Stimulated activated CD8-positive, alpha-beta memory T cell treated with anti-CD3 and anti-CD28 coated beads, Interleukin-12 subunit alpha, Interleukin-12 subunit beta, amount 100 ng/mL, for 24 hours (primary cell): ENCODE measurements around the gene RNF224.

Source experiments
- DNase-seq: peaks from one replicate; pipeline ENCODE4 v3.0.0-alpha.2; 2020; ENCODE audit errors: extremely low read depth

The RNF224 gene

GRCh38 chr9:137215196-137215986 lies 11.9 kb upstream of the RNF224 start:
- no peak for DNase-seq

DNA sequence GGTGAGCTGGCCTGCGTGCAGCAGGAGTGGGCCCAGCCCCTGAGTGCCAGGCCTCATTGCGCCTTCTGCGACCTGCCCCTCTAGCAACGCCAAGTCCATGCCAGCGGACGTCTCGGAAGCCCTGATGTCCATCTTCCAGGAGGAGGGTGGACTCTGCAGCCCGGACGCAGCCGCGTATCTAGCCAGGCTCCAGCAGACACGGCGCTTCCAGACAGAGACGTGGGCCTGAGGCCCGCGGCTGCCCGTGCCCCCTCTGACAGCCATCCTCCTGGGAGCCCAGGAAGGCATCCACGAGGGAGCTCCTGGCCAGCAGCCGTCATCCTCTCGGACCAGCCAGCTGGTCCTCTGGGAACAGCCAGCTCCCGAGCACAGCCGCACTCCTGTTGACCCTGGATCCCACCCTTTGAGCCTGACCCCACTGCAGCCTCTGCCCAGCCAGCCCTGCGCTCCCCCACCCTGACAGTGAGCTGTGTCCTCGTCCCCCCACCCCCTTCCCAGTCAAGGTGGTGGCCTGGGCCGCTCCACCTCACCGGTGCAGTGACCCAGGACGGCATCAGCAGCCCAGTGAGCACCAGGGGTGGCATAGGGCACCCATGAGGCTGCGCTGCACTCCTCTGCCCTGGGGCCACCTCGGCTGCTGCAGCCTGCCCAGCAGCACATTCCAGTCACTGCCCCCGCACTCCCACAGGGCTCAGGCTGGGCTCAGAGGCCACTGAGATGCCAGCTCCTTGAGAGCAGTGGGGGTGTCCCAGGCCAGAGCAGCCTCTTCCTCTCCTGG lies 10.9 kb upstream of the RNF224 start:
- DNase-seq: no peak

DNA sequence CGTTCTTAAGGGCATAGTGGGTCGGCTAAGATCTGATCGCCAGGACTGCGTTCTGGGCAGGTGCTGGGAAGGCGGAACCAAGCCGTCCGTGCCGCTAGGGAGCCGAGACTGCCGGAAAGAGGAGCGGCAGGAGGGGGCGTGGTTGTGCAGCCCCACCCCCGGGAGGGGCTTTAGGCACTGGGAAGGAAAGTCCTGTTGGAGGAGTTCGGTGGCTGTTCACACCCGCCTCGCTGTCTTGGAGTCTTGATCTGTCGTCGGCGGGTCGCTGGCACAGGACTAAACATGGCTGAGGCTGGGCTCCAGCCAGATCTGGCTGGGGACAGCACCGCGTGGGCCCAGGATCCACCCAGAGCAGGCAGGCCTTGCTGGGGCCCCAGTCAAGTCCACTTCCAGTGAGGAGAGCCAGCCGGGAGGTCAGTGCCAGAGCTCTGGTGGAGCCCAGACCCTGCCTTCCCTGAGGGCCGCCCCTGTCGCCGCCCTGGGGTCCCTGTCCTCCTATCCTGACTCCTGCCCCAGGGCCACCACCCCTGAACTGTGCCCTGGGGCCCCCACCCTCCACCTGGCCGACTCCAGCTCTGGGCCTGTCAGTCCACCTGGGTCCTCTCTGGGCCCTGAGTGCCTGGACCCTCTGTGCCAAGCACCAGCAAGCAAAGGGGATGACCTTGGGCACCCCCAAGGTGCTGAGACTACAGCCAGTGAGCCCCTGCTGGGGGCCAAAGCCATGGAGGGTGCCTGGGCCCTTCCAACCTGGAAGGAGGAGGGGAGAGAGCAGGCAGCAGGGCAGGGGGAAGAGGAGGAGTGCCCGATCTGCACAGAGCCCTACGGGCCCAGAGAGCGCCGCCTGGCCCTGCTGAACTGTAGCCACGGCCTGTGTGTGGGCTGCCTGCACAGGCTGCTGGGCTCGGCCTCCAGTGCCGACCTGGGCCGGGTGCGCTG lies 9.8 kb upstream of the RNF224 start:
- no peak for DNase-seq

GRCh38 chr9:137218212-137218753 lies 9.0 kb upstream of the RNF224 start:
- no peak for DNase-seq

DNA sequence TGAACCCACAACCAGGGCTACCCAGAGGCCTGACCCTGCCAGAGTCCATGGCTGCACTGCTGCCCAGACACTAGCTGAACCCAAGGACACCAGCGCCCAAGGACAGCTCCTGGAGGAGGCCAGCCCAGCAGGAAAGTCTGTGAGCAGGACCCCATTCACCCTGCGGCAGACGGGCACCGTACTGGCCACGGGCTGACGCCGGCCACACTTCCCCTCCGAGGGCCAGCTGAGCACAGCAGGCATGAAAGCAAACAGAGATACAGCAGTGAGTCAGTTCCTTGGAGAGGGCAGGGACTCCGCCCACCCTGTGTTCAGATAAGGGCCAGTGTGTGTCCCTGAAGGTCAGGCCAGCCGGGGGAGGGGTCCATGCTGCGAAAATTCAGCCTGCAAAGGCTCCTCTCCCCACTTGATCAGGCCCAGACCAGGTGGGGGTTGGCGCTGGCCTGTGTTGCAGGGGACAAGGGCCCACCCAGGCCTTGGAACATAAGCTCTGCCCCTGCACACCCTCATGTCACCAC lies 8.5 kb upstream of the RNF224 start:
- no peak for DNase-seq

- DNase-seq: no peak
These were observed 7.5 kb upstream of the RNF224 start for GRCh38 chr9:137219757-137220316.

- DNase-seq: no peak
These were observed 6.8 kb upstream of the RNF224 start for GRCh38 chr9:137220317-137221094.

GRCh38 chr9:137221095-137221505 lies 6.2 kb upstream of the RNF224 start:
- no peak for DNase-seq

DNA sequence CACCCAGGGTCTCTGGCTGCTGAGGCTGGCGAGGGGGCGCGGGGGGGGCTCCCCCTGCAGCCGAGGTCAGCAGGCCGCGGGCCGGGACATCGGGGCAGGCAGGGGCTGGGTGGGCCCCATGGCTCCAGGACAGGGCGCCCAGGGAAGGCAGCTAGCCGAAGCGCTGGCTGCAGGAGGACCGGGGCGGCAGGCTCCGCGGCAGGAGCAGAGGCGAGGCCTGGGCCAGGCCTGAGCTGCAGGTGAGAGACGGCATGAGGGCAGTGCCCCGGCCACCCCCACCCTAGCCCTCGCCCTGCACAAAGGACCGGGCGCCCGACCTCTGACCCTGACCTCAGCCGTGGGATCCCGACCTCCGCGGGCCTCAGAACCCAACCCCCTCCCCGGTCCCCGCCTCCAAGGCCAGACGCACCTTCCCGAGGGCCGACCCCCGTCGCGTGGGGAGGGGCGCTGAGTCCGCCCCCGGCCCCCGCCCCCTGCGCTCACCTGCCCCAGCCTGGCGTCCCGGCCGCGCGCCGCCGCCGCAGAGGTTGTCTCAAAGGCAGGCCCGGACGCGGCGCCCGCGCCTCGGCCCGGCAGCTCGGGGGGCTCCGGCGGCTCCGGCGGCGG lies 5.7 kb upstream of the RNF224 start:
- DNase-seq: no peak

DNA sequence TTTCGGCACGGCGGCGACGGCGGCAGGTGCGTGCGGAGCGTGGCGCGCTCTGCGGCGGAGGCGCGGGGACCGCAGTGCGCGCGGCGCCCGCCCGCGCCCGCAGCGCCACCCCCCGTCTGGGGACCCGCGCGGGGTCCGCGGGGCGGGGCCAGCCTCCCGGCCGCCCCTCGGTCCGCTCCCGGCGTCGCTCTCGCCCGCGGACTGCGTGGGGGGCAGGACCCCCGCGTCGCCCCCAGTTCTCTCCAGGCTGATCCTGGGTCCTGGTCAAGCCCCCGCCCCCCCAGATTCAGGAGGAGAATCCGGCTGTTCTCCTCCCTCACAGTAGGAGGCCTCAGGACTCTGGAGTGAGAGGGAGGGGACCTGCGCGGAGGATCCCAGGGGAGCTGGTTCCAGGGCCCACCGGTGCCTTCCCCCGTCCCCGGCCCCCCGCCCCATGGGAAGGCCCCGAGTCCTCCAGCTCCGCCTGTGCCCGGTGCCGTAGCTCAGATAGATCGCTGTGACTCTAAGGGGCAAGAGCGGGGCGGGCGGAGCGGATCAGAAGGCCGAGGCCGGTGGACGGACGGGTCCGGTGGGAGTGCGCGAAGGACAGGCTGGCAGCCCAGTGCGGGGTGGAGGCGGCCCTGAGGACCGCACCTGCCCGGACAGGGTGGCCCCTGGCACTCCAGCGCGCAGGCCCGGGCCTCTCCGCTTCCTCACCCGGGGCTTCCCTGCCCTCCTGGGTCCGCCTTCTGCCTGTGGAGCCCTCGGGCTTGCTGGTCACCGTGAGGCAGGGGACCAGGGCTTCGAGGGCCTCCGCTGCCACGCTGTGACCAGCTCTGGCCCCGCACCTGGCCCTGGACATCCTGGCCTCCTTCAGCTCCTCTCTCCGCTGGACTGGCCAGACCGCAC lies 4.9 kb upstream of the RNF224 start, which contains the start of gene RNF208:
RNF208 (minus strand) TSS at position 51 of the 888 bp plus-strand sequence. CDS start 1,028 bp downstream, outside the sequence.
- DNase-seq: no peak

DNA sequence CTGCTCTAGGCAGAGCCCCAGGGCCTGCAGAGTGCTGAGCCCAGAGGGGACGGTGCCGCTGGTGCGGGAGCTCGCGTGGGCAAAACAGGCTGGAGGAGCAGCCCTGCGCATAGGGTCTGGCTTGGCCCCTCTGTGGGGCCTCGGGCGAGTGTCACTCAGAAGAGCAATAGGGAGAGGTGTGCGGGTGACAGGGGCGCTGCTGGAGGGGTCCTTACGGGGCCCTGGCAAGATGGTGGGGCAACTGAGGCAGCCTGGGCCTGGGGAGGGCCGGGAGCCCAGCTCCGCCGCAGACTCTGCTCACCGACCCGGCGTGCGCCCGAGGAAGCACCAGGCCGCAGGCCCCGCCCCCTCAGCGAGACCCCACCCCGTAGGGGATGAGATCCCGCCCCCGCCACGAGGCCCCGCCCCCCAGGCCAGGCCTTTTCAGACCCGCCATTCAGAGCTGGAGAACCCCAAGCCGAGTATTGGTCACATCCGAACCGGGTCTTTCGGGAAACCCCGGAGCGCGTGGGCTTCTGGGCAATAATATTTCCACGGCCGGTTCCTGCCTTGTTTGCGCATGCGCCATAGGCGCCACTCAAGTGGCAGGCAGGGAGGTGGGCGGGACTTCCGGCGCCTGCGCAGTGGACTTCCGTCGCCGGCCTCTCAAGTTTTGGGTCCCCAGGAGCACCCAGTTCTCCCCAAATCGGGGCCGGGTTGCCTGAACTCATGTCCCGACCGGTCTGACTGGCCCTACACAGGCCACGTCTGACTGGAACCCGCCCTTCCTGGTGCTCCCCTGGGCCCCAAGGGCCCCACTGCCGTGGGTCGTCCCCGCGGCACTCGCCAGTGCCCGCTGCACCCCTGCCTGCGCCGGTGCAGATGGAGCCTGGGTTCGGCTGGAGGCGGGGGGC lies 4.0 kb upstream of the RNF224 start:
- DNase-seq: peak; percentile 94

- no peak for DNase-seq
These were observed 2.2 kb upstream of the RNF224 start, which contains the start of gene CYSRT1 for GRCh38 chr9:137224830-137225694. TSS of gene CYSRT1 (plus strand) at chr9:137225174. CDS start at chr9:137225622, 448 bp downstream.

GRCh38 chr9:137225699-137226331 lies 1.5 kb upstream of the RNF224 start:
- no peak for DNase-seq

DNA sequence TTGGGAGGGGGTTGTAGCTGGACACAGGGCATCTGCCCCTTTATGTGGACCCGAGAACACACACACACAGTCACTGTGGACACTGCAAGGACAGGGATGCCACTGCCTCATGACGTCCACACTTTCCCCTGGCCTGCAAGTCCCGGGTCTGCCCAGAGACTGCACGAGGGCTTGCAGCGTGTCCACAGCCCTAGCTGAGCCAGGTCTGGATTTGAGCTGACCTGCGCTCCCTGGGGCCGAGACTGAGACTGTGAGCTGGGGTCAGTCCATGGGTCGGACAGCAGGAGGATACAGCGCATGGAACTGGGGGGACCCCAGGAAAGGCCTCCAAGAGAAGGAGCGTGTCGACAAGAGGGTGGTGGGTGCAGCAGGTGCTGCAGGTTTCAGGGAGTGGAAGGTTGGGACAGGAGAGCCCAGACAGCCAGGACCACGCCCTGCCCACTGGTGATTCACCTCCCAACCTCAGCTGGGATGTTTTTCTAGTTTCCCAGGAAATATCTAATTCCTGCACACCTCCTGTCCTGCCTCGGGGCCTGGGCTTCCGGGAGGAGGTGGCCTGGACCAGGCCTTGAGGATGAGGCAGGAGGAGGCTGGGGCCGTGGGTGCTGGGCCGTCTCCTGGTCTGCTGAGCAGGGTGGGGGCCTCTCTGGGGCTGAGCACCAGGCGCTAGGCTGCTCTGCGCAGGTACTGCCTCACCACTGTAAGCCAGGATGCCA lies 806 bp upstream of the RNF224 start:
- DNase-seq: no peak

- DNase-seq: no peak
These were observed 677 bp downstream of the RNF224 start for GRCh38 chr9:137227853-137228505.
